Loucy (cell line): Measurements from ENCODE around the gene PIK3CB.

Experiments used
- CTCF ChIP-seq: fragments of 200-600 bp; sonication (generic); conservative IDR thresholded peaks from 2 replicates; pipeline ENCODE4 v1.5.1; 2014; ENCODE audit warnings: mild to moderate bottlenecking, antibody characterized with exemption, low read length
- EZH2phosphoT487 ChIP-seq: fragments of 200-600 bp; IDR thresholded peaks from 2 replicates; pipeline ENCODE4 v1.6.1; 2018; ENCODE audit warnings: antibody characterized with exemption, mild to moderate bottlenecking, moderate library complexity, borderline replicate concordance

GRCh38 chr3:138687236-138687635, 147.5 kb downstream of the PIK3CB start:
- TF ChIP-seq CTCF, result no peak
- TF ChIP-seq EZH2phosphoT487, result no peak
